HG02759 (cell line): ENCODE results near the gene FAM228A.

Experiments
- ATAC-seq: cut with Tn5 transposase; IDR thresholded peaks from one replicate; pipeline ENCODE4 v1.9.1; 2021; ENCODE audit warnings: mild to moderate bottlenecking, moderate library complexity; ENCODE audit not compliant: unreplicated experiment

Gene FAM228A

DNA sequence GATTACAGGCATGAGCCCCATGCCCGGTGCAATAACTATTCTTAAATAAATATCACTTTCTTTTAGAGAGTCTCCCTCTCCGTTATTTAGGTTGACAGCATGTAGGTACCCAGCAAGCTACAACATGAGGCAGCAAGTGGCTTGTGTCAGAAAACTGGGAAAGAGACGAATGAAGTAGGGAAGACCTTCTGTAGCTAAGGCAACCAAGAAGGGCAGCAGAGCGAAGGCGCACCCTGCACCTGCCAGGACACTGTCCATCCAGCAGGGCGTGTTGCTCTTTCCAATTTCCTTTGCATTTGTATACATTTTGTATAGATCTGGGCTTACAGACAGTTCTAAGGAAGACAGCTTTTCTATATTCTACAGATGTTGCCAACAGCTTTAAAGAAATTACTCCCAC is 48.1 kb downstream of the FAM228A start:
- ATAC-seq: no peak

DNA sequence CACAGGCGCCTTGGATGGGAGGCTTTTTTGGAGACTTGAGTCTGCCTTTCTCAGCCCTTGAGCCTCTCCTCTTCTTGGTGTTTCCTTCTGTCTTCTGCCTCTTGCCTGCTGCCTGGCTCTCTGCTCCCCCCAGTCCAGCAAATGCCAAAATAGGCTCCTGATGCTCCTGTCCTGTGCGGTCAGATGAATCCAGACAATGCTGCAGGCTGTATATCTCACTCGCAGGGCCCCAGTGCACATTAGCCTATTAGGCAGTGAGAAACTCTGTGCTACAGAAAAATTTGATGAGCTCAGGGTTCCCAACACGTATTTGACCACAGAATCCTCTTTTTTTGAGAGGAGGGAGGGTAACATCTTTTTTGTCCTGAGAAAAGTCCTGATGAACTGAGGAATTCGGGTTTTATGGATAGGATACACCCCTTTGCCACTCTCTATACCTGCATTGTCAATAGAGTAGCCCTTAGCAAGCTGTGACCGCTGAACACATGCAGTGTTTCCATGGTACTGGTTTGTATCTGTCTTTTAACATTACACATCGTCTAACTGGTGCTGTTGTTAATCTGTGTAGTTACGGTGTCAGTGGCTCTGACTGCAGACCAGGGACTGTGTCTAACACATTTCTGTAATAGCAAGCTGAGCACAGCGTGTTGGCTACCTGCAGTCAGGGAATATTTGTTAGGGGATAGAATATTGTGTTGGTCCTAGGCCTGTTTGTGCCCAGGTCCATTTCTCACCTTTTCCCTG is 50.8 kb downstream of the FAM228A start:
- no peak for ATAC-seq

DNA sequence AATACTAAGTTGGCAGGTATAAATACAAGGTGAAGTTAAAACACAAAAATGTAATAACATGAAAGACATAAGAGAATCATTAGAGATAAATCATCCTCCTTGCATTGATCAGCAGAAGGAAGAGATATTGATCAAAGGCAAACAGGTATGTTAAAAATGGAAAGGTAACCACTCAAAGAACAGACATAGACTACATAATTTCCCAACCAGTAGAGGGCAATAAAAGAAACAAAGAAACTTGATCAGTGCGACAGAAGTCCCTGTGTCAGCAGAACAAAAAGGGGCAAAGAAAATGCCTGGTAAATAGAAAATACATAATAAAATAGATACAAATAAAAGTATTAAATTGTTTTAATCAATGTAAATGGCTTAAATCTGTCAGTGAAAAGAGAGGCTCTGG is 53.6 kb downstream of the FAM228A start:
- ATAC-seq: no peak

DNA sequence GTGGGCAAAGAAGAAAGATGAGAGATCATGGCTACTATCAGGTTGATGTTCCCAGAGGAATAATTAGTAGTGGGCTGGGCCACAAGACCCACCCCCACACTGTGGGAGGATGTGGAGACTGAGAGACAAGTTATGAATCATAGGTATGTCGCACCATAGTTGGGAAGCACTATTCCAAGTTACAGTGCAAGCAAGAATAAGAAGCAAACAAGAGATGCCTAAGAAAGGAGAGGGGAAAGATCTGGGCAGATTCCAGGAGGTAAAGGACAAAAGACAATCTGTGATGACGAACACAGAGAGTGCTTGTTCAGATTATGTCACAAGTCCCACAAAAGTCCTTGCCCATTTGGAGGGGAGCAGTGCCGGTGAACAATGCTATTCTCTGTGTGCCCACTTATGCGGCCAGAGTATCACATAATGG is 56.6 kb downstream of the FAM228A start:
- no peak for ATAC-seq

DNA sequence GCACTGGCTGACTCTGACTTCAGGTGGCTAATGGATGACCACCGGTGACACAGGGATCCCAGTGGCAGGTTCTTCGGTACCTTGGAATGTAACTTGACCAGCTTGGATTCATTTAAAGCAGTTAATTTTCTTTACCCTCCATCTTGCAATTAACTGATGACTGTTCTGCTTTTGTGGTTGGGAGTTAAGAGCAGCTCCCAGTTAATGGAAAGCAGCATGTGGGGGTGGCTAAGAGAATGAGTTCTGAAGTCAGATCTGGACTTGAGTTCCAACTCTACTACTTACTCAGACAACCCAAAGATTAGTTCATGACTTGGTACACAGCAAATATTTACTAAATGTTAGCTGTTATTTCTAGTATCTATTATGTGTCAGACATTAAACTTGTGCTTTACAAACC is 58.5 kb downstream of the FAM228A start:
- no peak for ATAC-seq

DNA sequence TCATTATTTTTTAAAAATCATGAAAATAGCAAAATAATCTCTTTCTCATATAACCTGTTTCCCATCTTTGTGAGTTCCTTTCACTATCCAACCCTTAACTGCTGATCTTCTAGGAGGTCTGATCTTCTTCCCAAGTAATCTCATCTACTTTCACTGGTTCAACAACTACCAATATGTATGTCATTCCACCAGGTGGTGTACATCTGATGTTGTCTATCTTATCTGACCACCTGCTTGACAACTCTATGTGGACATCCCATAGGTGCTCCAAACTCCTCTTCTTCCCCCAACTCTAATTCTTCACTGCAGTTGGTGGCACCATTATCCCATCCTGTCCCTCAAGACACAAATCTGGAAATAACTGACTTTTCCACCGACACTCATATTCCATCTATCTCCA is 62.5 kb downstream of the FAM228A start:
- no peak for ATAC-seq

DNA sequence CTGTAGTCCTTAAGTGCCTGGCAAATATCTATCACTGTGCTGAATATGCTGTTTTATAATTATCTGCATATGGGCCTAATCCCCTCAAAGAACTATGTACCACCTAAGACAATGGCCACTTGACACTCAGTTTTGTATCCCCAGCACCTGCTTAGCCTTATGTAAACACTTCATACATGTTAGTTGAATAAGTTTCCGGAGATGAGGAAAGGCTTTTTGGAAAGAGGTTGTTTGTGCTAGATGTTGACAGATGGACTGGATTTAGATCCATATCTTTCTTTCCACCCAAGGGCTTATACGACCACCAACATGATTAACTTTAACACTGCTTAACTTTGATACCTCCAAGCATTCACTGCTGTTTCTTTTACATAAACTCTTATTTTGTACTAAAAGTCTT is 63.3 kb downstream of the FAM228A start:
- no peak for ATAC-seq

DNA sequence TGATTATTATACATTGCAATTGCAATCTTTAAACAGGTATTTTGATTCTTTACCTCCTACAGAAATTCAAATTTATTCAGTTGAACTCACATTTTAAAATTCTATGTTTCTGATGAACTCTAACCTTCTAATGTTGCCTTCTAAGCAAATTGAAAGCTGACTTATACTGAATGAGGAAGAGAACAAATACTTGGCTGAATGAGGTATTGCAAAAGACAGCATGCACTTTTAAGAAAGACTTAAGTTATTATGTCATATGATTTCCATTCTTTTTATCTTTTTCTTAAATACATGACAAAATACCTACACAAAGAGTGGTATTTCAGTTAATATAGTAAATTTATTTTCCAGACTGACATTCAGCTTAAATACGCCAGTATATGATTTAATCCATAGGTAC is 64.7 kb downstream of the FAM228A start:
- ATAC-seq: no peak
